ENCODE data around the gene C1QB. TPM values are rescaled to one million over a fixed set of nuclear protein-coding genes. Genes with fewer than 3 reads are reported as not detected.

C1QB gene
- total RNA-seq, 1 experiment from 2014 or later: not detected

GRCh38 chr1:22689505-22689904 is 36.5 kb downstream of the C1QB start:
- CTCF ChIA-PET: interaction anchor here (0.8 to 0.9 kb wide), 3 partner anchors 13 to 15 kb away, joined by 4 to 11 read pairs (median 6); no protein-coding TSS in a partner anchor
- Histone ChIP-seq H3K4me3 (ENCODE audit: low read depth, low read length) (no peak overlapping the region), H3K27me3 (replicated peaks; ENCODE audit: control insufficient read depth, insufficient read depth, low read length) (no peaks in the 10 kb centered on the region), H3K36me3 (ENCODE audit: control insufficient read depth, insufficient read depth, low read length) (no peaks in the 10 kb centered on the region), H3K4me1 (peaks cover 5% of the 10 kb centered on the region; the same call in 1 of the 2 replicates), H3K9me3 (no peaks in the 10 kb centered on the region)
- H3K27ac Mint-ChIP-seq (ENCODE audit: unreplicated experiment): peak overlapping the region; percentile 82
- peak in 1 of 2 experiments; percentile 20 for TF ChIP-seq CTCF (IDR thresholded peaks at IDR 0.05; ENCODE audit: insufficient read depth in 1 of 2, low read depth in 1 of 2, low read length in 1 of 2, severe bottlenecking in 1 of 2, unreplicated experiment in 1 of 2)
- H3K4me1 Mint-ChIP-seq (ENCODE audit: low read depth, unreplicated experiment): peaks cover 22% of the 10 kb centered on the region
- DNase-seq: peak; percentile 78 to 86
- H3K4me3 Mint-ChIP-seq (ENCODE audit: unreplicated experiment): no peak overlapping the region
- H3K36me3 Mint-ChIP-seq (ENCODE audit: insufficient read depth, unreplicated experiment): no peaks in the 10 kb centered on the region
- H3K27me3 Mint-ChIP-seq (ENCODE audit: insufficient read depth, unreplicated experiment): no peaks in the 10 kb centered on the region
- H3K9me3 Mint-ChIP-seq (ENCODE audit: unreplicated experiment): no peaks in the 10 kb centered on the region
- intact Hi-C loops (cut with micrococcal nuclease; ENCODE audit: unreplicated experiment): loop anchor here (1.0 kb wide), 1 partner anchor 15 kb away; no protein-coding TSS in a partner anchor
- POLR2A ChIA-PET: interaction anchor here (0.5 to 0.9 kb wide), 3 partner anchors 10 to 27 kb away, joined by 3 read pairs; no protein-coding TSS in a partner anchor
- no TSS peak for BruUV-seq (replicated peaks)

- CTCF ChIA-PET: interaction anchor here (1.1 kb wide), 1 partner anchor 13 kb away, joined by 5 read pairs; no protein-coding TSS in a partner anchor
These were observed 38.2 kb downstream of the C1QB start for GRCh38 chr1:22691031-22691753.

GRCh38 chr1:22694172-22694571 is 41.1 kb downstream of the C1QB start:
- Histone ChIP-seq H3K4me1 (peaks cover 5% of the 10 kb centered on the region; the same call in 1 of the 2 replicates), H3K36me3 (ENCODE audit: control insufficient read depth, insufficient read depth, low read length) (no peaks in the 10 kb centered on the region), H3K27me3 (replicated peaks; ENCODE audit: control insufficient read depth, insufficient read depth, low read length) (no peaks in the 10 kb centered on the region), H3K4me3 (ENCODE audit: low read depth, low read length) (no peak overlapping the region), H3K9me3 (no peaks in the 10 kb centered on the region)
- DNase-seq: no peak
- peaks cover 5% of the 10 kb centered on the region for H3K4me1 Mint-ChIP-seq (ENCODE audit: low read depth, unreplicated experiment)
- no peak for TF ChIP-seq CTCF (IDR thresholded peaks at IDR 0.05; ENCODE audit: insufficient read depth in 1 of 2, low read depth in 1 of 2, low read length in 1 of 2, severe bottlenecking in 1 of 2, unreplicated experiment in 1 of 2)
- intact Hi-C loops (cut with micrococcal nuclease; ENCODE audit: unreplicated experiment): no loop called here
- BruUV-seq (replicated peaks): no TSS peak
- ChIA-PET POLR2A (no interaction called here), CTCF (no interaction called here)
- no peaks in the 10 kb centered on the region for H3K27me3 Mint-ChIP-seq (ENCODE audit: insufficient read depth, unreplicated experiment)
- H3K9me3 Mint-ChIP-seq (ENCODE audit: unreplicated experiment): no peaks in the 10 kb centered on the region
- H3K4me3 Mint-ChIP-seq (ENCODE audit: unreplicated experiment): no peak overlapping the region
- no peak overlapping the region for H3K27ac Mint-ChIP-seq (ENCODE audit: unreplicated experiment)
- H3K36me3 Mint-ChIP-seq (ENCODE audit: insufficient read depth, unreplicated experiment): no peaks in the 10 kb centered on the region

More at GRCh38 chr1:22691031-22691753, 38.2 kb downstream of the C1QB start:
- Mint-ChIP-seq H3K27me3 (ENCODE audit: insufficient read depth, unreplicated experiment) (no peaks in the 10 kb centered on the region), H3K4me3 (ENCODE audit: unreplicated experiment) (no peak overlapping the region), H3K36me3 (ENCODE audit: insufficient read depth, unreplicated experiment) (no peaks in the 10 kb centered on the region), H3K4me1 (ENCODE audit: low read depth, unreplicated experiment) (peaks cover 14% of the 10 kb centered on the region), H3K9me3 (ENCODE audit: unreplicated experiment) (no peaks in the 10 kb centered on the region), H3K27ac (ENCODE audit: unreplicated experiment) (no peak overlapping the region)
- no peaks in the 10 kb centered on the region for H3K36me3 ChIP-seq (ENCODE audit: control insufficient read depth, insufficient read depth, low read length)
- POLR2A ChIA-PET: no interaction called here
- H3K27me3 ChIP-seq (replicated peaks; ENCODE audit: control insufficient read depth, insufficient read depth, low read length): no peaks in the 10 kb centered on the region
- no peaks in the 10 kb centered on the region for H3K9me3 ChIP-seq
- DNase-seq: no peak
- intact Hi-C loops (cut with micrococcal nuclease; ENCODE audit: unreplicated experiment): no loop called here
- no TSS peak for BruUV-seq (replicated peaks)
- no peak for TF ChIP-seq CTCF (IDR thresholded peaks at IDR 0.05; ENCODE audit: insufficient read depth in 1 of 2, low read depth in 1 of 2, low read length in 1 of 2, severe bottlenecking in 1 of 2, unreplicated experiment in 1 of 2)
- H3K4me1 ChIP-seq: peaks cover 5% of the 10 kb centered on the region; the same call in 1 of the 2 replicates
- H3K4me3 ChIP-seq (ENCODE audit: low read depth, low read length): no peak overlapping the region

Data from Caco-2 (cell line).